K562 (cell line): Measurements from ENCODE around the gene CXCL17. TPM values are rescaled to one million over a fixed set of nuclear protein-coding genes. Genes with fewer than 3 reads are reported as not detected.

Experiments used
- ARID2 ChIP-seq: fragments of 450-650 bp; IDR thresholded peaks from 2 replicates; pipeline ENCODE4 v1.6.1; 2017; ENCODE audit warnings: antibody characterized with exemption, mild to moderate bottlenecking
- ARNT ChIP-seq, 2 experiments: fragments of 450-650 bp; IDR thresholded peaks; 2 replicates each; pipeline ENCODE4 v1.6.1; 2016; ENCODE audit warnings: mild to moderate bottlenecking in 1 of 2
- HDAC8 ChIP-seq: fragments of 450-650 bp; IDR thresholded peaks from 2 replicates; pipeline ENCODE4 v1.6.1; 2016; ENCODE audit warnings: mild to moderate bottlenecking, missing genetic modification characterization, moderate library complexity, missing compliant biosample characterization
- HNRNPLL ChIP-seq: fragments of 200-400 bp; formaldehyde crosslinking; IDR thresholded peaks from 2 replicates; pipeline ENCODE4 v1.6.1; 2017; ENCODE audit warnings: low read length, low read depth, mild to moderate bottlenecking; ENCODE audit not compliant: poor library complexity, severe bottlenecking
- KAT8 ChIP-seq: fragments of 450-650 bp; IDR thresholded peaks from 2 replicates; pipeline ENCODE4 v1.6.1; 2016; ENCODE audit warnings: low read depth, mild to moderate bottlenecking
- L3MBTL2 ChIP-seq: fragments of 450-650 bp; IDR thresholded peaks from 2 replicates; pipeline ENCODE4 v1.6.1; 2016; ENCODE audit warnings: mild to moderate bottlenecking, moderate library complexity
- MAFG ChIP-seq: fragments of 450-650 bp; conservative IDR thresholded peaks from 2 replicates; pipeline ENCODE4 v1.6.1; 2016; ENCODE audit warnings: missing genetic modification characterization, missing compliant biosample characterization
- MAFK ChIP-seq: IDR thresholded peaks from 2 replicates; pipeline ENCODE4 v1.6.1; 2011; ENCODE audit warnings: low read length, improper control_type of control experiment
- MTA3 ChIP-seq: fragments of 450-650 bp; formaldehyde crosslinking; IDR thresholded peaks from 2 replicates; pipeline ENCODE4 v1.6.1; 2017; ENCODE audit warnings: mild to moderate bottlenecking, borderline replicate concordance
- NR3C1 ChIP-seq: sonication (generic); formaldehyde crosslinking; IDR thresholded peaks from 2 replicates; pipeline ENCODE4 v1.8.1; 2022; ENCODE audit warnings: missing genetic modification reagents
- SOX6 ChIP-seq: fragments of 450-650 bp; IDR thresholded peaks from 2 replicates; pipeline ENCODE4 v1.6.1; 2014; ENCODE audit warnings: mild to moderate bottlenecking
- TFAM ChIP-seq: fragments of 250-450 bp; sonication (Bioruptor Pico); conservative IDR thresholded peaks from 2 replicates; pipeline ENCODE4 v1.5.0; 2021; ENCODE audit warnings: mild to moderate bottlenecking, moderate library complexity
- ZBTB5 ChIP-seq: fragments of 450-650 bp; IDR thresholded peaks from 2 replicates; pipeline ENCODE4 v1.6.1; 2017; ENCODE audit warnings: antibody characterized with exemption
- ZNF436 ChIP-seq: fragments of 250-450, 450-650 bp; sonication (Bioruptor Pico); formaldehyde crosslinking; IDR thresholded peaks from 2 replicates; pipeline ENCODE4 v1.7.0; 2020; ENCODE audit warnings: mild to moderate bottlenecking
- ZNF79 ChIP-seq: fragments of 250-450 bp; sonication (Bioruptor Pico); IDR thresholded peaks from 2 replicates; pipeline ENCODE4 v1.4.0; 2020; ENCODE audit warnings: low read depth, mild to moderate bottlenecking, moderate library complexity
- polyA plus RNA-seq, 8 experiments: library from polyadenylated mRNA; depleted of rRNA in 4 of 8; stranded (reverse) in 5 of 8; unstranded in 3 of 8; fragments of >200 nt; fragmentation: Nextera tagmentation in 2 of 8; fragmentation: Illumina TruSeq in 1 of 8; extraction: Ambion mirVana in 2 of 8; extraction: Trizol in 1 of 8; gene quantifications; 2 replicates each; pipeline versions ENCODE4 v1.2.1 to v1.2.3, GENCODE V29; 2011 to 2014; ENCODE audit warnings: inconsistent platforms in 1 of 8, missing spikeins in 1 of 8
- total RNA-seq, 7 experiments: library from RNA; depleted of rRNA in 6 of 7; stranded (reverse); fragments of >200 nt in 6 of 7; fragmentation: Illumina TruSeq in 2 of 7; extraction: Trizol in 2 of 7; gene quantifications; 2 replicates each; pipeline versions ENCODE4 v1.2.1 to v1.2.3, GENCODE V29; 2011 to 2021; ENCODE audit warnings: low replicate concordance in 1 of 7
- TF ChIP-seq, protein P1 (sequence below), 2 experiments: fragments of 450-650 bp; IDR thresholded peaks; 2 replicates each; pipeline ENCODE4 v1.6.1; 2016; ENCODE audit warnings: mild to moderate bottlenecking in 2 of 2, borderline replicate concordance in 1 of 2, low read depth in 1 of 2, moderate library complexity in 1 of 2
- TF ChIP-seq, protein P2 (sequence below): fragments of 200-800 bp; sonication (Bioruptor generic); IDR thresholded peaks from 2 replicates; pipeline ENCODE4 v1.6.1; 2017; ENCODE audit warnings: missing genetic modification characterization, missing compliant biosample characterization

CXCL17 gene
- total and polyA plus RNA-seq, 9 of the 15 experiments (the other 6 are each of a cell fraction or from before 2014, with no cell fraction given) = 0.10 to 0.15 TPM; not detected in 7

- TF ChIP-seq, protein P1, sequence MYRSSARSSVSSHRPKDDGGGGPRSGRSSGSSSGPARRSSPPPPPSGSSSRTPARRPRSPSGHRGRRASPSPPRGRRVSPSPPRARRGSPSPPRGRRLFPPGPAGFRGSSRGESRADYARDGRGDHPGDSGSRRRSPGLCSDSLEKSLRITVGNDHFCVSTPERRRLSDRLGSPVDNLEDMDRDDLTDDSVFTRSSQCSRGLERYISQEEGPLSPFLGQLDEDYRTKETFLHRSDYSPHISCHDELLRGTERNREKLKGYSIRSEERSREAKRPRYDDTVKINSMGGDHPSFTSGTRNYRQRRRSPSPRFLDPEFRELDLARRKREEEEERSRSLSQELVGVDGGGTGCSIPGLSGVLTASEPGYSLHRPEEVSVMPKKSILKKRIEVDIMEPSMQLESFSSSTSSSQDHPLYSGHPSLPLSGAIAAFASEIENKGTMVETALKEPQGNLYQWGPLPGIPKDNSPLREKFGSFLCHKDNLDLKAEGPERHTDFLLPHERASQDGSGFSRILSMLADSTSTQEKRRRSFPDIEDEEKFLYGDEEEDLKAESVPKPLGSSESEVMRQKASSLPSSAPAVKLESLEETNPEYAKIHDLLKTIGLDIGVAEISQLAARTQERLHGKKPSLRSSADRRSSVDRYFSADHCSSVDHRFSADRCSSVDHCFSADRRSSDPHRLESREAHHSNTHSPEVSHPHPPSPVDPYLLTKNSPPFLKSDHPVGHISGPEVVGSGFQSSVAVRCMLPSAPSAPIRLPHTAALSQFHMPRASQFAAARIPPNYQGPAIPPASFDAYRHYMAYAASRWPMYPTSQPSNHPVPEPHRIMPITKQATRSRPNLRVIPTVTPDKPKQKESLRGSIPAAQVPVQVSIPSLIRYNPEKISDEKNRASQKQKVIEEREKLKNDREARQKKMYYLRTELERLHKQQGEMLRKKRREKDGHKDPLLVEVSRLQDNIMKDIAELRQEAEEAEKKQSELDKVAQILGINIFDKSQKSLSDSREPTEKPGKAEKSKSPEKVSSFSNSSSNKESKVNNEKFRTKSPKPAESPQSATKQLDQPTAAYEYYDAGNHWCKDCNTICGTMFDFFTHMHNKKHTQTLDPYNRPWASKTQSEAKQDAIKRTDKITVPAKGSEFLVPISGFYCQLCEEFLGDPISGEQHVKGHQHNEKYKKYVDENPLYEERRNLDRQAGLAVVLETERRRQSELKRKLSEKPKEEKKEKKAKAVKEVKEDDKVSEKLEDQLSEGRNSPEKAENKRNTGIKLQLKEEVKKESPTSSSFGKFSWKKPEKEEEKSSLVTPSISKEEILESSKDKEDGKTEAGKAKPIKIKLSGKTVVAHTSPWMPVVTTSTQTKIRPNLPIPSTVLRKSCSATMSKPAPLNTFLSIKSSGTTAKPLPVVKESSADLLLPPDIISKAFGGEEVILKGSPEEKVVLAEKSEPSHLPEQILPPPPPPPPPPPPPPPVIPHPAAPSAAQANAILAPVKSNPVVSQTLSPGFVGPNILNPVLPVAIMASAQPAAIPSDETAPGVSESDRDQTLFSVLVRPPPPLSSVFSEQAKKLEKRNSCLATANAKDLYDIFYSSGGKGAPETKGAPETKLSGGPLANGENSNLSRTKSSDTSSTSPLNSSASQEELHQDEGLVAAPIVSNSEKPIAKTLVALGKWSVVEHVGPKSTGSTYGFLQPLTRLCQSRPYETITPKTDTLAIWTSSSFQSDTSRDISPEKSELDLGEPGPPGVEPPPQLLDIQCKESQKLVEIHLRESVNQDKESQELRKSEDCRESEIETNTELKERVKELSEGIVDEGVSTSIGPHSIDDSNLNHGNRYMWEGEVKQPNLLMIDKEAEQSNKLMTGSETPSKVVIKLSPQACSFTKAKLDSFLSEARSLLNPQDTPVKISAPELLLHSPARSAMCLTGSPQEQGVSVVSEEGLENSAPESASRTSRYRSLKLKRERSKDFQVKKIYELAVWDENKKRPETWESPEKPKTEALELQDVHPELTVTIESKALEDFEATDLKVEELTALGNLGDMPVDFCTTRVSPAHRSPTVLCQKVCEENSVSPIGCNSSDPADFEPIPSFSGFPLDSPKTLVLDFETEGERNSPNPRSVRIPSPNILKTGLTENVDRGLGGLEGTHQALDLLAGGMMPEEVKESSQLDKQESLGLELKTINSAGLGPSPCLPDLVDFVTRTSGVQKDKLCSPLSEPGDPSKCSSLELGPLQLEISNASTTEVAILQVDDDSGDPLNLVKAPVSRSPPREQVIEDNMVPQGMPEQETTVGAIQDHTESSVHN (IDR thresholded peaks at IDR 0.05; ENCODE audit: borderline replicate concordance in 1 of 2, low read depth in 1 of 2) = no peak
- TF ChIP-seq ZBTB5 (no peak), SOX6 (peak; percentile 56; the same call in 1 of the 2 replicates), HNRNPLL (no peak), ARID2 (no peak), L3MBTL2 (peak; percentile 38; the same call in 1 of the 2 replicates), MTA3 (no peak), ZNF436 (no peak), ZNF79 (CRISPR knock-in tag) (no peak), KAT8 (no peak), MAFG (no peak), MAFK (no peak), HDAC8 (tag) (0 out of 2 replicates have a peak, but pooled peaks have one; percentile 32), ARNT (IDR thresholded peaks at IDR 0.05) (no peak), NR3C1 (CRISPR knock-in tag) (no peak), TFAM (CRISPR knock-in tag) (no peak)
- TF ChIP-seq, protein P2, sequence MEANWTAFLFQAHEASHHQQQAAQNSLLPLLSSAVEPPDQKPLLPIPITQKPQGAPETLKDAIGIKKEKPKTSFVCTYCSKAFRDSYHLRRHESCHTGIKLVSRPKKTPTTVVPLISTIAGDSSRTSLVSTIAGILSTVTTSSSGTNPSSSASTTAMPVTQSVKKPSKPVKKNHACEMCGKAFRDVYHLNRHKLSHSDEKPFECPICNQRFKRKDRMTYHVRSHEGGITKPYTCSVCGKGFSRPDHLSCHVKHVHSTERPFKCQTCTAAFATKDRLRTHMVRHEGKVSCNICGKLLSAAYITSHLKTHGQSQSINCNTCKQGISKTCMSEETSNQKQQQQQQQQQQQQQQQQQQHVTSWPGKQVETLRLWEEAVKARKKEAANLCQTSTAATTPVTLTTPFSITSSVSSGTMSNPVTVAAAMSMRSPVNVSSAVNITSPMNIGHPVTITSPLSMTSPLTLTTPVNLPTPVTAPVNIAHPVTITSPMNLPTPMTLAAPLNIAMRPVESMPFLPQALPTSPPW (CRISPR knock-in tag) = peak; percentile 38; the same call in 1 of the 2 replicates
These were observed 9.1 kb downstream of the CXCL17 start (continued) for GRCh38 chr19:42433503-42434260.
